ENCODE results near the gene RUNX1.

RUNX1 gene

GRCh38 chr21:34990842-34991241 is 58.3 kb downstream of the RUNX1 start:
- Histone ChIP-seq H3K27ac (ENCODE audit: low read depth, low read length) (no peak overlapping the region), H2AFZ (ENCODE audit: insufficient read depth, low read length, poor library complexity) (no peak overlapping the region), H2BK12ac (ENCODE audit: low read length) (no peak overlapping the region), H3K27me3 (ENCODE audit: insufficient read depth, low read length) (no peaks in the 10 kb centered on the region), H3K4me3 (ENCODE audit: low read depth, low read length) (no peak overlapping the region), H3K14ac (ENCODE audit: low read length) (no peak overlapping the region), H2BK120ac (ENCODE audit: insufficient read depth, low read length, poor library complexity) (no peak overlapping the region), H3K4me2 (ENCODE audit: low read length) (no peak overlapping the region), H3K79me2 (ENCODE audit: control insufficient read depth, insufficient read depth, low read length, poor library complexity) (no peaks in the 10 kb centered on the region), H3K4ac (ENCODE audit: low read depth, low read length) (no peak overlapping the region), H3K79me1 (ENCODE audit: low read length) (peaks cover 4% of the 10 kb centered on the region), H3K9ac (ENCODE audit: low read length) (no peak overlapping the region), H3K23ac (ENCODE audit: low read length) (no peak overlapping the region), H4K91ac (ENCODE audit: low read depth, low read length) (peak overlapping the region; percentile 17), H4K8ac (ENCODE audit: low read depth, low read length) (no peak overlapping the region), H4K12ac (ENCODE audit: low read depth, low read length) (no peak overlapping the region), H3K9me3 (ENCODE audit: insufficient read depth, low read depth, low read length) (peaks cover 2% of the 10 kb centered on the region), H2AK5ac (ENCODE audit: low read length) (no peak overlapping the region), H2BK5ac (ENCODE audit: low read depth, low read length, poor library complexity) (no peak overlapping the region), H3K36me3 (ENCODE audit: control insufficient read depth in 1 of 2, insufficient read depth in 2 of 2, low read length in 2 of 2) (no peaks in the 10 kb centered on the region), H3K18ac (ENCODE audit: low read length) (no peak overlapping the region), H3K4me1 (ENCODE audit: control insufficient read depth in 1 of 2, insufficient read depth in 2 of 2, low read length in 2 of 2) (peaks cover 0 to 7% of the 10 kb centered on the region in 2 experiments)
- WGBS (ENCODE audit: extremely low coverage, insufficient coverage, insufficient read length): no CpG with 5 or more reads among the region's 8 CpGs
- no peak for DNase-seq

- Histone ChIP-seq H2AFZ (ENCODE audit: insufficient read depth, low read length, poor library complexity) (no peak overlapping the region), H4K91ac (ENCODE audit: low read depth, low read length) (no peak overlapping the region), H2BK5ac (ENCODE audit: low read depth, low read length, poor library complexity) (no peak overlapping the region), H3K27me3 (ENCODE audit: insufficient read depth, low read length) (no peaks in the 10 kb centered on the region), H2BK120ac (ENCODE audit: insufficient read depth, low read length, poor library complexity) (no peak overlapping the region), H3K79me2 (ENCODE audit: control insufficient read depth, insufficient read depth, low read length, poor library complexity) (no peaks in the 10 kb centered on the region), H4K12ac (ENCODE audit: low read depth, low read length) (no peak overlapping the region), H3K14ac (ENCODE audit: low read length) (no peak overlapping the region), H4K8ac (ENCODE audit: low read depth, low read length) (no peak overlapping the region), H3K4ac (ENCODE audit: low read depth, low read length) (no peak overlapping the region), H2BK12ac (ENCODE audit: low read length) (no peak overlapping the region), H3K23ac (ENCODE audit: low read length) (no peak overlapping the region), H3K36me3 (ENCODE audit: control insufficient read depth in 1 of 2, insufficient read depth in 2 of 2, low read length in 2 of 2) (no peaks in the 10 kb centered on the region), H3K9ac (ENCODE audit: low read length) (no peak overlapping the region), H3K4me1 (ENCODE audit: control insufficient read depth in 1 of 2, insufficient read depth in 2 of 2, low read length in 2 of 2) (peaks cover 0 to 7% of the 10 kb centered on the region in 2 experiments), H3K79me1 (ENCODE audit: low read length) (peaks cover 4% of the 10 kb centered on the region), H3K9me3 (ENCODE audit: insufficient read depth, low read depth, low read length) (peaks cover 2% of the 10 kb centered on the region), H3K18ac (ENCODE audit: low read length) (no peak overlapping the region), H3K27ac (ENCODE audit: low read depth, low read length) (no peak overlapping the region), H3K4me2 (ENCODE audit: low read length) (no peak overlapping the region), H3K4me3 (ENCODE audit: low read depth, low read length) (no peak overlapping the region), H2AK5ac (ENCODE audit: low read length) (no peak overlapping the region)
- no CpG with 5 or more reads among the region's 6 CpGs for whole genome bisulfite sequencing (ENCODE audit: extremely low coverage, insufficient coverage, insufficient read length)
- DNase-seq: no peak
These were observed 59.6 kb downstream of the RUNX1 start for GRCh38 chr21:34989337-34990151.

- H3K9me3 ChIP-seq (ENCODE audit: insufficient read depth, low read depth, low read length): peaks cover 2% of the 10 kb centered on the region
- no peak overlapping the region for H3K4me2 ChIP-seq (ENCODE audit: low read length)
- H4K8ac ChIP-seq (ENCODE audit: low read depth, low read length): no peak overlapping the region
- no peaks in the 10 kb centered on the region for H3K27me3 ChIP-seq (ENCODE audit: insufficient read depth, low read length)
- H3K9ac ChIP-seq (ENCODE audit: low read length): no peak overlapping the region
- H2AFZ ChIP-seq (ENCODE audit: insufficient read depth, low read length, poor library complexity): no peak overlapping the region
- no peak overlapping the region for H3K27ac ChIP-seq (ENCODE audit: low read depth, low read length)
- no peak overlapping the region for H2BK12ac ChIP-seq (ENCODE audit: low read length)
- no peak overlapping the region for H2BK120ac ChIP-seq (ENCODE audit: insufficient read depth, low read length, poor library complexity)
- no CpG with 5 or more reads among the region's 2 CpGs for WGBS (ENCODE audit: extremely low coverage, insufficient coverage, insufficient read length)
- no peak overlapping the region for H3K14ac ChIP-seq (ENCODE audit: low read length)
- no peaks in the 10 kb centered on the region for H3K79me2 ChIP-seq (ENCODE audit: control insufficient read depth, insufficient read depth, low read length, poor library complexity)
- no peaks in the 10 kb centered on the region for H3K36me3 ChIP-seq (ENCODE audit: control insufficient read depth in 1 of 2, insufficient read depth in 2 of 2, low read length in 2 of 2)
- H4K12ac ChIP-seq (ENCODE audit: low read depth, low read length): no peak overlapping the region
- H2BK5ac ChIP-seq (ENCODE audit: low read depth, low read length, poor library complexity): no peak overlapping the region
- peaks cover 4% of the 10 kb centered on the region for H3K79me1 ChIP-seq (ENCODE audit: low read length)
- H4K91ac ChIP-seq (ENCODE audit: low read depth, low read length): no peak overlapping the region
- H3K23ac ChIP-seq (ENCODE audit: low read length): no peak overlapping the region
- H3K18ac ChIP-seq (ENCODE audit: low read length): no peak overlapping the region
- no peak overlapping the region for H3K4me3 ChIP-seq (ENCODE audit: low read depth, low read length)
- peaks cover 0 to 7% of the 10 kb centered on the region in 2 experiments for H3K4me1 ChIP-seq (ENCODE audit: control insufficient read depth in 1 of 2, insufficient read depth in 2 of 2, low read length in 2 of 2)
- no peak for DNase-seq
- no peak overlapping the region for H3K4ac ChIP-seq (ENCODE audit: low read depth, low read length)
- no peak overlapping the region for H2AK5ac ChIP-seq (ENCODE audit: low read length)
These were observed 60.5 kb downstream of the RUNX1 start for GRCh38 chr21:34988625-34989024.

- Histone ChIP-seq H3K4ac (ENCODE audit: low read depth, low read length) (no peak overlapping the region), H3K79me1 (ENCODE audit: low read length) (peaks cover 4% of the 10 kb centered on the region), H3K9ac (ENCODE audit: low read length) (no peak overlapping the region), H3K4me2 (ENCODE audit: low read length) (no peak overlapping the region), H3K27ac (ENCODE audit: low read depth, low read length) (no peak overlapping the region), H4K12ac (ENCODE audit: low read depth, low read length) (no peak overlapping the region), H3K9me3 (ENCODE audit: insufficient read depth, low read depth, low read length) (no peaks in the 10 kb centered on the region), H3K4me1 (ENCODE audit: control insufficient read depth in 1 of 2, insufficient read depth in 2 of 2, low read length in 2 of 2) (peaks cover 0 to 7% of the 10 kb centered on the region in 2 experiments), H3K79me2 (ENCODE audit: control insufficient read depth, insufficient read depth, low read length, poor library complexity) (no peaks in the 10 kb centered on the region), H3K23ac (ENCODE audit: low read length) (no peak overlapping the region), H2BK12ac (ENCODE audit: low read length) (no peak overlapping the region), H4K8ac (ENCODE audit: low read depth, low read length) (no peak overlapping the region), H3K27me3 (ENCODE audit: insufficient read depth, low read length) (no peaks in the 10 kb centered on the region), H2BK5ac (ENCODE audit: low read depth, low read length, poor library complexity) (no peak overlapping the region), H3K18ac (ENCODE audit: low read length) (no peak overlapping the region), H4K91ac (ENCODE audit: low read depth, low read length) (no peak overlapping the region), H2BK120ac (ENCODE audit: insufficient read depth, low read length, poor library complexity) (no peak overlapping the region), H3K36me3 (ENCODE audit: control insufficient read depth in 1 of 2, insufficient read depth in 2 of 2, low read length in 2 of 2) (no peaks in the 10 kb centered on the region), H3K4me3 (ENCODE audit: low read depth, low read length) (peak overlapping the region; percentile 14), H2AK5ac (ENCODE audit: low read length) (no peak overlapping the region), H3K14ac (ENCODE audit: low read length) (no peak overlapping the region), H2AFZ (ENCODE audit: insufficient read depth, low read length, poor library complexity) (no peak overlapping the region)
- DNase-seq: no peak
- WGBS (ENCODE audit: extremely low coverage, insufficient coverage, insufficient read length): no CpG with 5 or more reads among the region's 8 CpGs
These were observed 61.0 kb downstream of the RUNX1 start for GRCh38 chr21:34988139-34988538.
